CD14-positive monocyte (primary cell): ENCODE measurements around the gene PSMD1. TPM values are rescaled to one million over a fixed set of nuclear protein-coding genes. Genes with fewer than 3 reads are reported as not detected.

ENCODE experiments used
- DNase-seq, 3 donors: peaks; one replicate each; pipeline ENCODE4 v3.0.0-alpha.2; 2011 to 2022
- H2AFZ ChIP-seq: 2 replicates; pipeline ENCODE4 v1.6.0; 2012; ENCODE audit warnings: mild to moderate bottlenecking, low read depth, low read length, inconsistent platforms; ENCODE audit not compliant: insufficient read depth, poor library complexity, severe bottlenecking
- H3K27ac ChIP-seq, 2 donors: 1 replicate in 1 of 2; 2 replicates in 1 of 2; pipeline ENCODE4 v1.5.1; 2012 to 2013; ENCODE audit warnings: low read length in 2 of 2, control low read depth in 1 of 2, inconsistent platforms in 1 of 2, low read depth in 1 of 2, mild to moderate bottlenecking in 1 of 2
- H3K27me3 ChIP-seq, 2 donors: one replicate each; pipeline versions ENCODE4 v1.6.0 to v1.6.1; 2011 to 2013; ENCODE audit warnings: low read length in 2 of 2; ENCODE audit not compliant: control insufficient read depth in 2 of 2, insufficient read depth in 2 of 2
- H3K36me3 ChIP-seq, 2 donors: replicated peaks in 1 of 2; 1 replicate in 1 of 2; 2 replicates in 1 of 2; pipeline versions ENCODE4 v1.5.1 to v1.6.1; 2012 to 2013; ENCODE audit warnings: low read length in 2 of 2, control low read depth in 1 of 2, inconsistent platforms in 1 of 2, mild to moderate bottlenecking in 1 of 2; ENCODE audit not compliant: insufficient read depth in 2 of 2, control insufficient read depth in 1 of 2
- H3K4me1 ChIP-seq, 2 donors: 1 replicate in 1 of 2; 2 replicates in 1 of 2; pipeline versions ENCODE4 v1.5.1 to v1.6.1; 2012 to 2013; ENCODE audit warnings: low read length in 2 of 2, control low read depth in 1 of 2, inconsistent platforms in 1 of 2, mild to moderate bottlenecking in 1 of 2, moderate library complexity in 1 of 2; ENCODE audit not compliant: insufficient read depth in 2 of 2, control insufficient read depth in 1 of 2
- H3K4me2 ChIP-seq: replicated peaks from 2 replicates; pipeline ENCODE3; 2012; ENCODE audit warnings: low read length, moderate library complexity, mild to moderate bottlenecking; ENCODE audit not compliant: poor library complexity, severe bottlenecking; ENCODE audit errors: extremely low read depth
- H3K4me3 ChIP-seq, 3 experiments: fragments of 200-600 bp in 1 of 3; sonication (generic) in 1 of 3; replicated peaks in 1 of 3; 1 replicate in 2 of 3; 2 replicates in 1 of 3; pipeline ENCODE4 v1.5.1; 2011 to 2013; ENCODE audit warnings: low read length in 3 of 3, mild to moderate bottlenecking in 3 of 3, control low read depth in 2 of 3, low read depth in 2 of 3, inconsistent platforms in 1 of 3, moderate library complexity in 1 of 3
- H3K79me2 ChIP-seq: 2 replicates; pipeline ENCODE4 v1.6.0; 2012; ENCODE audit warnings: mild to moderate bottlenecking, control low read depth, inconsistent platforms, low read length, moderate library complexity; ENCODE audit not compliant: insufficient read depth
- H3K9ac ChIP-seq: 2 replicates; pipeline ENCODE4 v1.6.0; 2017; ENCODE audit warnings: low read length, mild to moderate bottlenecking; ENCODE audit not compliant: insufficient read depth, poor library complexity, severe bottlenecking
- H3K9me3 ChIP-seq, 2 donors: replicated peaks in 1 of 2; 1 replicate in 1 of 2; 2 replicates in 1 of 2; pipeline versions ENCODE4 v1.5.1 to v1.6.1; 2012 to 2013; ENCODE audit warnings: low read length in 2 of 2, control low read depth in 1 of 2; ENCODE audit not compliant: control insufficient read depth in 1 of 2, insufficient read depth in 1 of 2
- H4K20me1 ChIP-seq: 2 replicates; pipeline ENCODE4 v1.6.0; 2012; ENCODE audit warnings: mild to moderate bottlenecking, low read length, control low read depth, moderate library complexity; ENCODE audit not compliant: insufficient read depth
- H3K27ac Mint-ChIP-seq, 7 donors: one replicate each; pipeline ENCODE4 v1.8.0; 2020; ENCODE audit warnings: mild to moderate bottlenecking in 7 of 7, mixed read lengths in 7 of 7, moderate library complexity in 6 of 7, inconsistent platforms in 2 of 7
- H3K27me3 Mint-ChIP-seq, 3 donors: one replicate each; pipeline ENCODE4 v1.8.0; 2021 to 2022; ENCODE audit warnings: low read depth in 3 of 3, mild to moderate bottlenecking in 3 of 3, mixed read lengths in 3 of 3, moderate library complexity in 3 of 3, inconsistent platforms in 1 of 3
- H3K36me3 Mint-ChIP-seq, 2 donors: one replicate each; pipeline ENCODE4 v1.8.0; 2020; ENCODE audit warnings: mixed read lengths in 2 of 2, inconsistent platforms in 1 of 2, mild to moderate bottlenecking in 1 of 2
- H3K4me1 Mint-ChIP-seq: one replicate; pipeline ENCODE4 v1.8.0; 2020; ENCODE audit warnings: mild to moderate bottlenecking, mixed read lengths
- H3K4me3 Mint-ChIP-seq, 2 donors: one replicate each; pipeline ENCODE4 v1.8.0; 2020; ENCODE audit warnings: mild to moderate bottlenecking in 2 of 2, mixed read lengths in 2 of 2, moderate library complexity in 1 of 2
- H3K9me3 Mint-ChIP-seq, 7 donors: one replicate each; pipeline ENCODE4 v1.8.0; 2020 to 2022; ENCODE audit warnings: mixed read lengths in 7 of 7, mild to moderate bottlenecking in 6 of 7, moderate library complexity in 6 of 7, inconsistent platforms in 2 of 7
- CTCF ChIP-seq: fragments of 200-600 bp; IDR thresholded peaks from one replicate; pipeline ENCODE4 v1.8.0; 2022; ENCODE audit warnings: antibody characterized with exemption, mild to moderate bottlenecking
- WGBS: methylation state at CpG from one replicate; pipeline ENCODE4 v1.1.5; 2013; ENCODE audit warnings: missing lambda C conversion rate; ENCODE audit not compliant: insufficient coverage; 5-methylcytosine and 5-hydroxymethylcytosine counted together
- intact Hi-C, 2 donors: fragments of 100-400 bp; cut with micrococcal nuclease; formaldehyde crosslinking; loops; one replicate each; pipeline versions ENCODE4 v1.15.0 to v1.15.1; 2023
- polyA plus RNA-seq, 3 donors: library from polyadenylated mRNA; depleted of rRNA in 1 of 3; unstranded in 2 of 3; stranded (reverse) in 1 of 3; fragments of 300-500 nt in 2 of 3; fragments of >200 nt in 1 of 3; fragmentation: Illumina TruSeq in 2 of 3; gene quantifications; 1 replicate in 2 of 3; 2 replicates in 1 of 3; pipeline ENCODE4 v1.2.3, GENCODE V29; 2012 to 2021

The PSMD1 gene
- polyA plus RNA-seq, 3 donors = 23.5 to 53.9 (median 37.7) TPM

- TF ChIP-seq CTCF = no peak
- Mint-ChIP-seq H3K27me3 (peaks cover 0 to 4% (median 0%) of the 10 kb centered on the region in 3 donors), H3K36me3 (peaks cover 75 to 91% of the 10 kb centered on the region in 2 donors), H3K4me3 (no peak overlapping the region), H3K27ac (no peak overlapping the region), H3K9me3 (no peaks in the 10 kb centered on the region), H3K4me1 (peaks cover 9% of the 10 kb centered on the region)
- Histone ChIP-seq H3K36me3 (peaks cover 77 to 100% of the 10 kb centered on the region in 2 donors), H3K4me3 (no peak overlapping the region), H3K9ac (no peak overlapping the region), H3K9me3 (no peaks in the 10 kb centered on the region), H2AFZ (no peak overlapping the region), H3K27me3 (no peaks in the 10 kb centered on the region), H3K4me2 (no peak overlapping the region), H3K79me2 (no peaks in the 10 kb centered on the region), H3K4me1 (peaks cover 3 to 8% of the 10 kb centered on the region in 2 donors), H4K20me1 (no peaks in the 10 kb centered on the region), H3K27ac (no peak overlapping the region)
- intact Hi-C loops = no loop called here
- DNase-seq = no peak
- no CpG with 5 or more reads among the region's 1 CpG for WGBS
Measured at GRCh38 chr2:231170055-231170454, 113.4 kb downstream of the PSMD1 start.

- H3K9ac ChIP-seq = no peak overlapping the region
- H3K9me3 ChIP-seq = no peaks in the 10 kb centered on the region
- no peaks in the 10 kb centered on the region for H3K79me2 ChIP-seq
- H3K4me1 ChIP-seq = peaks cover 3 to 8% of the 10 kb centered on the region in 2 donors
- TF ChIP-seq CTCF = no peak
- Mint-ChIP-seq H3K4me3 (no peak overlapping the region), H3K36me3 (peaks cover 67 to 86% of the 10 kb centered on the region in 2 donors), H3K4me1 (peaks cover 9% of the 10 kb centered on the region), H3K27ac (no peak overlapping the region), H3K27me3 (peaks cover 0 to 4% (median 0%) of the 10 kb centered on the region in 3 donors), H3K9me3 (peaks cover 0 to 3% (median 0%) of the 10 kb centered on the region in 7 donors)
- H3K4me2 ChIP-seq = no peak overlapping the region
- intact Hi-C loops = no loop called here
- H3K4me3 ChIP-seq = no peak overlapping the region
- H2AFZ ChIP-seq = no peak overlapping the region
- no peak overlapping the region for H3K27ac ChIP-seq
- DNase-seq = peak in 1 of 3 donors; percentile 43
- 100% methylated on average over 3 of the region's 3 CpGs for WGBS
- H3K36me3 ChIP-seq = peaks cover 59 to 92% of the 10 kb centered on the region in 2 donors
- no peaks in the 10 kb centered on the region for H4K20me1 ChIP-seq
- no peaks in the 10 kb centered on the region for H3K27me3 ChIP-seq
Measured at GRCh38 chr2:231172025-231172424, 115.4 kb downstream of the PSMD1 start.
